ENCODE measurements around the gene PDE11A. TPM values are rescaled to one million over a fixed set of nuclear protein-coding genes. Genes with fewer than 3 reads are reported as not detected.
A peak's percentile ranks its signal among the peaks of the same experiment; 100 is the strongest.

The PDE11A gene
- total and polyA plus RNA-seq, 2 of the 8 experiments (the other 6 are each of a cell fraction or from before 2014, with no cell fraction given) = 0.19 to 0.23 TPM

DNA sequence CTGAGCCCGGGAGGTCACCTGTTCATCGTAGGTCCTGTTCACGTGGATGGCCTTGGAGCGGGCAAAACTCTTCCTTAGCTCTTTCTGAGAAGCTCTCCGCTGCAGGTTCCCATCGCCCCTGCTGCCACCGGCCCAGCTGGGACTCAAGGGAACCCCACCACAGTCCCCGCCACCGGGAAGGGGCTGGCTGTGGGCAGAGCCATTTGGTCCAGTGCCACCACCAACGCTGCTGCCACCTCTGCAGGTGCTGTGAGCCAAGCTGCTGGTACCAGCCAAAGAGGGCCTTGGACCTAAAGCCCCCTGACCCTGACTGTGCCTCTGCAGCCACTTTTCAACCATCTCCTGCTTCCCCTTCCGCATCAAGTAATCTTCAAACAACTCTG is 586 bp downstream of the PDE11A start:
- peak overlapping the region in 2 of 4 experiments; percentile 65 to 70; a peak in 3 of 8 replicates for H3K4me3 ChIP-seq (ENCODE audit: extremely low read depth in 1 of 4, insufficient read depth in 2 of 4, low read depth in 3 of 4, low read length in 4 of 4)
- DNase-seq (ENCODE audit: low read depth in 1 of 2, low spot score in 2 of 2) = no peak
- no peak for TF ChIP-seq TAF7 (optimal IDR thresholded peaks at IDR 0.05; ENCODE audit: borderline replicate concordance, low read depth, low read length)
- TF ChIP-seq MAFK (IDR thresholded peaks at IDR 0.05; ENCODE audit: low read depth, low read length) = no peak
- no peak for TF ChIP-seq KDM5A (IDR thresholded peaks at IDR 0.05; ENCODE audit: low read length)
- no peak for TF ChIP-seq SP4 (IDR thresholded peaks at IDR 0.05; ENCODE audit: low read length)
- no peak for TF ChIP-seq SP2 (IDR thresholded peaks at IDR 0.05; ENCODE audit: low read length)
- TF ChIP-seq EZH2 (IDR thresholded peaks at IDR 0.05; ENCODE audit: low read depth, low read length, severe bottlenecking) = no peak
- no peak for TF ChIP-seq KDM4A (IDR thresholded peaks at IDR 0.05; ENCODE audit: low read depth, low read length, severe bottlenecking)
- TF ChIP-seq, protein P1, sequence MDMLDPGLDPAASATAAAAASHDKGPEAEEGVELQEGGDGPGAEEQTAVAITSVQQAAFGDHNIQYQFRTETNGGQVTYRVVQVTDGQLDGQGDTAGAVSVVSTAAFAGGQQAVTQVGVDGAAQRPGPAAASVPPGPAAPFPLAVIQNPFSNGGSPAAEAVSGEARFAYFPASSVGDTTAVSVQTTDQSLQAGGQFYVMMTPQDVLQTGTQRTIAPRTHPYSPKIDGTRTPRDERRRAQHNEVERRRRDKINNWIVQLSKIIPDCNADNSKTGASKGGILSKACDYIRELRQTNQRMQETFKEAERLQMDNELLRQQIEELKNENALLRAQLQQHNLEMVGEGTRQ (IDR thresholded peaks at IDR 0.05; ENCODE audit: low read length) = no peak
- no peak for TF ChIP-seq SAP30 (IDR thresholded peaks at IDR 0.05; ENCODE audit: insufficient read depth, insufficient replicate concordance, low read length)
- no peak for TF ChIP-seq BRCA1 (IDR thresholded peaks at IDR 0.05; ENCODE audit: low read depth, low read length)
- no peak for TF ChIP-seq CTBP2 (IDR thresholded peaks at IDR 0.05; ENCODE audit: borderline replicate concordance, insufficient read depth, insufficient read length, low read length)
- TF ChIP-seq, protein P2, sequence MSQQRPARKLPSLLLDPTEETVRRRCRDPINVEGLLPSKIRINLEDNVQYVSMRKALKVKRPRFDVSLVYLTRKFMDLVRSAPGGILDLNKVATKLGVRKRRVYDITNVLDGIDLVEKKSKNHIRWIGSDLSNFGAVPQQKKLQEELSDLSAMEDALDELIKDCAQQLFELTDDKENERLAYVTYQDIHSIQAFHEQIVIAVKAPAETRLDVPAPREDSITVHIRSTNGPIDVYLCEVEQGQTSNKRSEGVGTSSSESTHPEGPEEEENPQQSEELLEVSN (IDR thresholded peaks at IDR 0.05) = no peak

More for the DNA sequence above, 586 bp downstream of the PDE11A start:
- Histone ChIP-seq H4K5ac (ENCODE audit: insufficient read length, low read depth, low read length) (no peak overlapping the region), H2BK120ac (replicated peaks; ENCODE audit: low read depth, low read length) (no peak overlapping the region), H3K9ac (replicated peaks in 1 of 4; ENCODE audit: extremely low read depth in 1 of 4, low read depth in 3 of 4, low read length in 3 of 4) (no peak overlapping the region), H3K79me2 (ENCODE audit: control insufficient read depth in 1 of 2, insufficient read depth in 2 of 2, low read length in 2 of 2) (no peaks in the 10 kb centered on the region), H2BK15ac (ENCODE audit: low read length) (peak overlapping the region; percentile 38; the same call in 1 of the 2 replicates), H3K79me1 (ENCODE audit: low read depth, low read length) (no peaks in the 10 kb centered on the region), H3K9me3 (ENCODE audit: insufficient read depth in 2 of 2, low read depth in 1 of 2, low read length in 1 of 2) (no peaks in the 10 kb centered on the region), H2AFZ (ENCODE audit: low read length) (0 out of 2 replicates have a peak overlapping the region, but pooled peaks have one; percentile 97), H4K8ac (ENCODE audit: extremely low read depth, insufficient read depth, low read length) (peak overlapping the region; percentile 19; the same call in 1 of the 2 replicates), H3K56ac (replicated peaks; ENCODE audit: insufficient read length, low read depth, low read length) (no peak overlapping the region), H2AK5ac (ENCODE audit: low read depth, low read length) (no peak overlapping the region), H4K91ac (replicated peaks; ENCODE audit: insufficient read length, low read length) (no peak overlapping the region), H3K27me3 (replicated peaks in 1 of 4; ENCODE audit: control insufficient read depth in 3 of 4, extremely low read depth in 1 of 4, insufficient read depth in 3 of 4, low read length in 3 of 4) (peaks cover 0 to 13% (median 11%) of the 10 kb centered on the region in 4 experiments; a peak in 4 of 7 replicates), H3K4me2 (ENCODE audit: insufficient read depth in 1 of 2, low read depth in 2 of 2, low read length in 2 of 2) (peak overlapping the region; percentile 58 to 87), H3K23me2 (ENCODE audit: low read depth, low read length) (peaks cover 9% of the 10 kb centered on the region), H2BK12ac (ENCODE audit: low read depth, low read length) (no peak overlapping the region; the same call in 1 of the 2 replicates), H3K18ac (ENCODE audit: extremely low read depth, low read length) (no peak overlapping the region), H2BK20ac (ENCODE audit: low read length) (no peak overlapping the region), H3K4me1 (replicated peaks in 1 of 4; ENCODE audit: control insufficient read depth in 3 of 4, insufficient read depth in 4 of 4, low read length in 3 of 4) (peaks cover 0 to 7% (median 1%) of the 10 kb centered on the region in 4 experiments; a peak in 2 of 7 replicates), H4K20me1 (replicated peaks in 1 of 2; ENCODE audit: control insufficient read depth in 1 of 2, insufficient read depth in 2 of 2, low read length in 2 of 2) (no peaks in the 10 kb centered on the region), H3K4ac (replicated peaks; ENCODE audit: insufficient read length, low read depth, low read length) (no peak overlapping the region), H3K23ac (ENCODE audit: insufficient read length) (no peak overlapping the region), H3K36me3 (ENCODE audit: control insufficient read depth in 2 of 4, insufficient read depth in 4 of 4, low read length in 3 of 4) (no peaks in the 10 kb centered on the region), H3K14ac (ENCODE audit: insufficient read length) (no peak overlapping the region), H2BK5ac (ENCODE audit: low read depth, low read length) (no peak overlapping the region), H3K27ac (ENCODE audit: low read depth, low read length) (no peak overlapping the region)
- no peak for FAIRE-seq
- POLR2A ChIA-PET (ENCODE audit: partially characterized antibody) = no interaction called here
- CTCF ChIA-PET (ENCODE audit: partially characterized antibody) = interaction anchor here (0.6 to 1.6 kb wide), 5 partner anchors 25 to 655 kb away, joined by 3 to 6 read pairs (median 3); partner anchors contain the start of gene RBM45
- WGBS, 2 experiments (ENCODE audit: extremely low coverage in 1 of 2, insufficient coverage in 1 of 2, insufficient read length in 1 of 2, insufficient replicate concordance in 2 of 2, low coverage in 1 of 2, low lambda C conversion rate in 2 of 2, missing lambda C conversion rate in 1 of 2) = 89% methylated on average over 11 of the region's 11 CpGs; no CpG with 5 or more reads in 1 of the 2 experiments

Measured in H1 (cell line).